ENCODE results near the gene PER1. TPM values are rescaled to one million over a fixed set of nuclear protein-coding genes. Genes with fewer than 3 reads are reported as not detected.

Gene PER1
- total and polyA plus RNA-seq, 9 donors = 25.6 to 103 (median 63.8) TPM

DNA sequence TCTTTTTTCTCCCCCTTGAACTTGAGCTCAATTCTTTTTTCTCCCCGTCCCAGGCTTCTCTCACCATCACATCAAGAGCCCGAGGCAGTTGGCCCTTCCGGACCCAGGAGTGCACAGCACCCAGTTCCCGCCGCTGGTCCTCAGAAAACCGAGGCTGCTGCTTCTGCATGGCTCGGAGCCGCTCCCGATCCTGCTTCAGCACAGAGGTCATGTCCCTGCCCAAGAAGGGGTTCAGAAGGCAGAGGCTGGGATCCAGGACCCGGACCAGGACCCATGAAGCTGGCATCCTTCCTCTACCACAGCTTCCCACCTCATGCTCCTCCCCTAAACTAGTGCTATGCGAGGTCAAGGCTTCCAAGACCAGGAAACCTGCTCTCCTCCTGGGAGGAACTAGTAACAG lies 10.5 kb downstream of the PER1 start:
- Histone ChIP-seq H3K4me3 (ENCODE audit: low read length) (no peak overlapping the region), H3K36me3 (ENCODE audit: control insufficient read depth, insufficient read depth, low read length) (peaks cover 69% of the 10 kb centered on the region), H3K27me3 (ENCODE audit: control insufficient read depth, insufficient read depth, low read length) (no peaks in the 10 kb centered on the region), H3K4me1 (ENCODE audit: control insufficient read depth, insufficient read depth, low read length) (peaks cover 19% of the 10 kb centered on the region), H3K9me3 (replicated peaks; ENCODE audit: control insufficient read depth, low read depth, low read length) (no peaks in the 10 kb centered on the region), H3K27ac (ENCODE audit: low read length) (no peak overlapping the region)
- peak; percentile 38 for DNase-seq
- 89% methylated on average over 10 of the region's 11 CpGs for WGBS (ENCODE audit: insufficient coverage)

DNA sequence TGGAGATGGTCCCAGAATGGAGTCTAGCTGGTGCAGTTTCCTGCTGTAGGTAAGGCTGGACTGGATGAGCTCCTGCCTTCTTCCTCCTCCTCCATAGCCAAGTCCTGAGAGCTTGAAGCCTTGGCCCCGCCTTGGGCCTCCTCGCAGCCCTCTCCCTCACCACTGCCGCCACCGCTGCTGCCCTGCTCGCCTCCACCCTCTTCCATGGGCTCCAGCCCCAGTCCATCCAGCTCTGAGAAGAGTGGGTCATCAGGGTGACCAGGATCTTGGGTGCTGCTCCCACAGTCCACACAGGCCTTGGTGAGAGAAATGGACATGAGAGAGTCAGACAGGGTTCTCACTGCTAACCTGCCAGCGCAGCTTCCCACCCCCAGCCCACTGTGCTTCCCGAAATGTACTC lies 11.2 kb downstream of the PER1 start:
- H3K27ac ChIP-seq (ENCODE audit: low read length) = no peak overlapping the region
- DNase-seq = no peak
- H3K4me1 ChIP-seq (ENCODE audit: control insufficient read depth, insufficient read depth, low read length) = peaks cover 19% of the 10 kb centered on the region
- peaks cover 62% of the 10 kb centered on the region for H3K36me3 ChIP-seq (ENCODE audit: control insufficient read depth, insufficient read depth, low read length)
- no peaks in the 10 kb centered on the region for H3K9me3 ChIP-seq (replicated peaks; ENCODE audit: control insufficient read depth, low read depth, low read length)
- no CpG with 5 or more reads among the region's 7 CpGs for WGBS (ENCODE audit: insufficient coverage)
- no peak overlapping the region for H3K4me3 ChIP-seq (ENCODE audit: low read length)
- H3K27me3 ChIP-seq (ENCODE audit: control insufficient read depth, insufficient read depth, low read length) = no peaks in the 10 kb centered on the region

DNA sequence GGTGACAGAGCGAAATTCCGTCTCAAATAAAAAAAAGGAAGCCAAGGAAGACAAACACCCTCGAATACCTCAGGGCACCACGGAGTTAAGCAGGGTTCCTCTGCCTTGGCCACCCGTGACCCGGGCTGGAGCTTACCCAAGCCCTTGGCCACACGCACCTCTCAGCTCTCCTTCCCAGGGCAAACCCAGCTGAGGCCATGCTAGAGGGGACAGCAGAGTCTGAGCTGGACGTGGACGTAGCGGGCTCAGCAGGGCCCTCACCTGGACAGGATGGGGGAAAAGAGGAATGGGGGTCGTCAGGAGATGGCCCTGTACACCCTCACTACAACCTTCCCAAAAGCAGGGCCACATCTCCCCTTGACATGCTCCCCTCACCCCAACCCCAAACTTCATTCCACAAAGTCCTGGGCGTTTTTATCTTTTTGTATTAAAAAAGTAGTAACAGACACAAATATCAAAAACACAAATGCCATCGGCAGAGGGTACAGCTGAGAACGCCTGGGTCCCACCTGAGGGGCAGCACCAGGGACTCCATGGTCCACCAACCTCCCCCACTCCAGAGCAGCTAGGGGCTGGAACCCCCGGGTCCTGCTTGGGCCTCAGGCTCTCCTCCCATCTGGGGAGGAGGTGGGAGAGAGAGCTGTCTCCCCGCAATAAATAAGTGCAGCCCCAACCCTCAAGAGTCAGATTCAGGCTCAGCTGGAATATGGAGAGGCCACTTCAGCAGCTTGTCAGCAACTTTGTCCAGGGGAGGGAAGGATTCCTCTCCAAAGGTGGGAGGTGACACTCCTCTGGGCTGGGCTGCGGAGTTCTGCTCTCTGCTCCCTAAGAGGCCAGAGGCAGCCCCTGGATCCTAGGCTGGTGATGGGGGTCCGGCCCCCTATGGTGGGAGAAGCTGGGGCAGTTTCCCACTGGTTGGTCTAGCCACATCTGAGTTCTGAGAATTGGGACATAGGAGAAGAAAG lies 11.9 kb downstream of the PER1 start:
- 93% methylated on average over 5 of the region's 18 CpGs for WGBS (ENCODE audit: insufficient coverage)
- peak; percentile 46 for DNase-seq
- H3K36me3 ChIP-seq (ENCODE audit: control insufficient read depth, insufficient read depth, low read length) = peaks cover 55% of the 10 kb centered on the region
- no peak overlapping the region for H3K4me3 ChIP-seq (ENCODE audit: low read length)
- no peaks in the 10 kb centered on the region for H3K27me3 ChIP-seq (ENCODE audit: control insufficient read depth, insufficient read depth, low read length)
- no peak overlapping the region for H3K27ac ChIP-seq (ENCODE audit: low read length)
- H3K9me3 ChIP-seq (replicated peaks; ENCODE audit: control insufficient read depth, low read depth, low read length) = no peaks in the 10 kb centered on the region
- H3K4me1 ChIP-seq (ENCODE audit: control insufficient read depth, insufficient read depth, low read length) = peaks cover 19% of the 10 kb centered on the region

DNA sequence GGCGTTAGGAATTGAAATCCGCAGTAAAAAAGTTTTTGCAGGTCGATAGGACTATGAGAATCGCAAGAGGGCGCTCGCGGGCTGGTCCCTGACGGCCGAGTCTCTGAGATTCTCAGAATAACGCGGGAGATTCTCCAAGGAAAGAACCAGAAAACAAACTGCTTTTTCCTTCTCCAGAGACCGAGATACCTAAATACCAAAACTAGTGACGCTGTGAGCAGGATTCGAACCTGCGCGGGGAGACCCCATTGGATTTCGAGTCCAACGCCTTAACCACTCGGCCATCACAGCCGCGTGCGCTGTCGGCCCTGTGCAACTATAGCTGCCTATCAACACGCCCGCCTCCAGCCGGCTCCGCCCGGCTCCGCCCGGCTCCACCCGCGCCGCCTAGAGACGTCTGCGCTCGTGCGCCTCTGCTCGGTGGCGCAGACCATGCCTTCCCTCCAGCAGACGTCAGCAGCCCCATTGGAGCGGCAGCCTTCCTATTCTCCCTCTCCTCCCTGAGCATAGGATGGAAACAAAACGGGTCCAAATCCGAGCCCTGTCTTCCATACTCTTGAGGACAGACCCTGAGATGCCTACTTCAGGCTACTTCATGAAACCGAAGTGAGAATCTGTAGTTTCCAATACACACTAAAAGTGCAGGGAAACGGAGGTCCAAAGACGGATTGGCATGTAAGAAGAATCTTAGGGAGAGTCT lies 13.4 kb downstream of the PER1 start:
- WGBS (ENCODE audit: insufficient coverage) = 0% methylated on average over 38 of the region's 46 CpGs
- DNase-seq = peak; percentile 99
- peak overlapping the region; percentile 98 for H3K27ac ChIP-seq (ENCODE audit: low read length)
- H3K4me1 ChIP-seq (ENCODE audit: control insufficient read depth, insufficient read depth, low read length) = peaks cover 19% of the 10 kb centered on the region
- H3K9me3 ChIP-seq (replicated peaks; ENCODE audit: control insufficient read depth, low read depth, low read length) = no peaks in the 10 kb centered on the region
- no peaks in the 10 kb centered on the region for H3K27me3 ChIP-seq (ENCODE audit: control insufficient read depth, insufficient read depth, low read length)
- H3K4me3 ChIP-seq (ENCODE audit: low read length) = peak overlapping the region; percentile 42
- H3K36me3 ChIP-seq (ENCODE audit: control insufficient read depth, insufficient read depth, low read length) = peaks cover 40% of the 10 kb centered on the region

DNA sequence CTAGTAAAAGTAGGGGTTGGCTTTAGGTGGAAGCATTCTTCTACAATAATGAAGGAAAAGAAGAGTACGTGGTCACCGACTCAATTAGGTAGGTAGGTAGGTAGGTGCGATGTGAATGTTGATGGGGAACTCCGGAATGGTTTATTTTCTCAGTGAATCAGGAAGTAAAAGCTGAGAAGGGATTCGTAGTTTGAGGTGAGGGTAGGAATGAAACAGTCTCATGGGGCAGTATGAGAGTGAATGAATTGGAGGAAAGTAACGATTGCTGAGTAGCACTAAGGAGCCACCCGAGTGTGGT lies 13.9 kb downstream of the PER1 start:
- peak overlapping the region; percentile 33 for H3K4me3 ChIP-seq (ENCODE audit: low read length)
- peak overlapping the region; percentile 98 for H3K27ac ChIP-seq (ENCODE audit: low read length)
- H3K36me3 ChIP-seq (ENCODE audit: control insufficient read depth, insufficient read depth, low read length) = peaks cover 35% of the 10 kb centered on the region
- no peaks in the 10 kb centered on the region for H3K9me3 ChIP-seq (replicated peaks; ENCODE audit: control insufficient read depth, low read depth, low read length)
- H3K27me3 ChIP-seq (ENCODE audit: control insufficient read depth, insufficient read depth, low read length) = no peaks in the 10 kb centered on the region
- H3K4me1 ChIP-seq (ENCODE audit: control insufficient read depth, insufficient read depth, low read length) = peaks cover 19% of the 10 kb centered on the region
- DNase-seq = no peak
- WGBS (ENCODE audit: insufficient coverage) = 0% methylated on average over 7 of the region's 7 CpGs

DNA sequence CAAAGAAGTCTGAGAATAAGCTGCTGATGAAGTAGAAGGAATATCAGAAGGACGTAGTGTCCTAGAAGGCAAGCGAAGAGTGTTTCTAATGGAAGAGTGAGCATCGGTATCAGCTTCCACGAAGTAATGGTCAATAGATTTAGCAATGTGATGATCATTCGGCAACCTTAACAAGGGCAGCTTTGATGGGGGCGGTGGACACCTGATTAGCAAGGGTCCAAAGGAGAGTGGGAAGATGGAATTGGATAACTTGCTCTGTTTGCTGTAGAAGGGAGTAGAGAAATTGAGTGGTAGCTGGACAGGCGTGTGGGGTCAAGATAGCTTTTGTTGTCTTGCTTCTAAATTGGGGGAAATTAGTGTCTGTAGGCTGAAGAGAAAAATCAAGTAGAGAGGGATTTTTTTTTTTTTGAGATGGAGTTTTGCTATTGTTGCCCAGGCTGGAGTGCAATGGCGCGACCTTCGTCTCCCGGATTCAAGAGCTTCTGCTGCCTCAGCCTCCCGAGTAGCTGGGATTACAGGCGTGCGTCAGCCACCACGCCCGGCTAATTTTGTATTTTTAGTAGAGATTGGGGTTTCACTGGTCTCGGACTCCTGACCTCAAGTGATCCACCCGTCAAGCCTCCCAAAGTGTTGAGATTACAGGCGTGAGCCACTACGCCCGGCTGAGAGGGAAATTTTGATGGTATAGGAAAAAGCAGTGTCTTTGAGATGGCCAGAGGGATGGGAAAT lies 14.4 kb downstream of the PER1 start:
- Histone ChIP-seq H3K27ac (ENCODE audit: low read length) (peak overlapping the region; percentile 98), H3K4me3 (ENCODE audit: low read length) (peak overlapping the region; percentile 33), H3K27me3 (ENCODE audit: control insufficient read depth, insufficient read depth, low read length) (no peaks in the 10 kb centered on the region), H3K36me3 (ENCODE audit: control insufficient read depth, insufficient read depth, low read length) (peaks cover 30% of the 10 kb centered on the region), H3K9me3 (replicated peaks; ENCODE audit: control insufficient read depth, low read depth, low read length) (no peaks in the 10 kb centered on the region), H3K4me1 (ENCODE audit: control insufficient read depth, insufficient read depth, low read length) (peaks cover 19% of the 10 kb centered on the region)
- peak; percentile 23 for DNase-seq
- 33% methylated on average over 14 of the region's 21 CpGs for WGBS (ENCODE audit: insufficient coverage)

DNA sequence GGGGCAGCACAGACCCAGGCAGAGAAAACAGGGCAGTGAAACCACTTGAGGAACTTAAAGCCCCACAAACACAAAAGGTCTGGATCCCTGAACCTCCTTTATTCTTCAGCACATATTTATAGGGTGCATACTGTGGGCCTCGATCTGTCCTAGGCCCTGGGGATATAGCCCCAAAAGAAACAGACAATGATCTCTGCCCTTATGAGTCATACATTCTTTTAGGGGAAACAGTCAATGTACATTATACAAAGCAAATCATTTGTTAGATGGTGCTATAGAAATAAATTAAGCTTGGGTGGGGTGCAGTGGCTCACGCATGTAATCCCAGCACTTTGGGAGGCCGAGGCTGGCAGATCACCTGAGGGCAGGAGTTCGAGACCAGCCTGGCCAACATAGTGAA lies 18.3 kb downstream of the PER1 start:
- Histone ChIP-seq H3K27ac (ENCODE audit: low read length) (no peak overlapping the region), H3K9me3 (replicated peaks; ENCODE audit: control insufficient read depth, low read depth, low read length) (no peaks in the 10 kb centered on the region), H3K4me3 (ENCODE audit: low read length) (no peak overlapping the region), H3K27me3 (ENCODE audit: control insufficient read depth, insufficient read depth, low read length) (peaks cover 12% of the 10 kb centered on the region), H3K36me3 (ENCODE audit: control insufficient read depth, insufficient read depth, low read length) (no peaks in the 10 kb centered on the region), H3K4me1 (ENCODE audit: control insufficient read depth, insufficient read depth, low read length) (peaks cover 12% of the 10 kb centered on the region)
- WGBS (ENCODE audit: insufficient coverage) = 85% methylated on average over 3 of the region's 4 CpGs
- no peak for DNase-seq

DNA sequence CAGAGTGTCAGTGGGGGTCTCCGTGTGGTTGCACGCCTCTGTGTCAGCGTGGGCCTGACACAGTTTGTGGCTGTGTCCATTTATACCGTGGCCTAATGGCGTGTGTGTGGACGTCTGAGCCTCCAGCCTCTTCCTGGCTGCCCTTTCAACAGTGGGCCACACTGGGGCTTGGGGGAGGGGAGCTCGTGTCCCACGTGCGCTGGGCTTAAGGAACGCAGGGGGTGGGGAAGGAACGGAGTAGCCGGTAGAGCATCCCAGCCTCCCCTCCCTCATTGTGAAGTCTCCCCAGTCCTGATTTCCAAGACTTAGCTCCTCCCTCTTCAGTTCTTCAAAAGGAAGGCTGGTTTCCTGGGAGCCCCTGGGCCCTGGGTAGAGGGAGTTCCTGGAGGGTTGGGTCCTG lies 18.8 kb downstream of the PER1 start:
- H3K36me3 ChIP-seq (ENCODE audit: control insufficient read depth, insufficient read depth, low read length) = no peaks in the 10 kb centered on the region
- no peak overlapping the region for H3K4me3 ChIP-seq (ENCODE audit: low read length)
- H3K27ac ChIP-seq (ENCODE audit: low read length) = no peak overlapping the region
- H3K27me3 ChIP-seq (ENCODE audit: control insufficient read depth, insufficient read depth, low read length) = peaks cover 12% of the 10 kb centered on the region
- H3K9me3 ChIP-seq (replicated peaks; ENCODE audit: control insufficient read depth, low read depth, low read length) = no peaks in the 10 kb centered on the region
- 72% methylated on average over 3 of the region's 12 CpGs for WGBS (ENCODE audit: insufficient coverage)
- H3K4me1 ChIP-seq (ENCODE audit: control insufficient read depth, insufficient read depth, low read length) = peaks cover 8% of the 10 kb centered on the region
- no peak for DNase-seq

DNA sequence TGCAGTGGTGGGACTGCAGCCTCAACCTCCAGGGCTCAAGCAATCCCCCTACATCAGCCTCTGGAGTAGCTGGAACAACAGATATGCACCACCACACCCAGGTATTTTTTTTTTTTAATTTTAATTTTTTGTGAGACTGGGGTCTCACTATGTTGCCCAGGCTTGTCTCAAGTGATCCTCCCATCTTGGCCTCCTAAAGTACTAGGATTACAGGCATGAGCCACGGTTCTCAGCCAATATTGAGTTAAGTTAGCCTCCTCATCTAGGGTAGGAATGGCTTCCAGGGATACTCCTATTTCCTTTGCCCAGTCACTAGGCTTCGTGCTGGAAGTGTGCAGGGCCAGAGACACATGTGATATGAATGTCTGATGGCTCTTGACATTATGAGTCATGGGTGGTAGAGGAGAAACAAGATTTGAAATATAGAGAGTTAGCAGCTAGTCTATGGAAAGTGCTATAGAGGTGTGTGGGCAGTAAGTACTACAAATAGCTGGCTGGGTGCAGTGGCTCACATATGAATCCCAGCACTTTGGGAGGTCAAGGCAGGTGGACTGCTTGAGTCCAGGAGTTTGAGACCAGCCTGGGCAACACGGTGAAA lies 20.3 kb downstream of the PER1 start:
- peaks cover 5% of the 10 kb centered on the region for H3K4me1 ChIP-seq (ENCODE audit: control insufficient read depth, insufficient read depth, low read length)
- no peak overlapping the region for H3K4me3 ChIP-seq (ENCODE audit: low read length)
- no peaks in the 10 kb centered on the region for H3K9me3 ChIP-seq (replicated peaks; ENCODE audit: control insufficient read depth, low read depth, low read length)
- peaks cover 15% of the 10 kb centered on the region for H3K27me3 ChIP-seq (ENCODE audit: control insufficient read depth, insufficient read depth, low read length)
- no peak for DNase-seq
- H3K36me3 ChIP-seq (ENCODE audit: control insufficient read depth, insufficient read depth, low read length) = no peaks in the 10 kb centered on the region
- 71% methylated on average over 1 of the region's 3 CpGs for WGBS (ENCODE audit: insufficient coverage)
- H3K27ac ChIP-seq (ENCODE audit: low read length) = no peak overlapping the region

All from muscle of leg (tissue), 11 donors.